GM18502 (cell line): ENCODE data around the gene ZNF669.
"Not testable (repeated sequence)": the region's sequence is repeated elsewhere in the genome, so short reads cannot be mapped to it uniquely, and the experiment has no call there.

ENCODE experiments used
- ATAC-seq: cut with Tn5 transposase; IDR thresholded peaks from one replicate; pipeline ENCODE4 v1.9.1; 2021; ENCODE audit warnings: mild to moderate bottlenecking; ENCODE audit not compliant: unreplicated experiment, poor library complexity

Gene ZNF669

DNA sequence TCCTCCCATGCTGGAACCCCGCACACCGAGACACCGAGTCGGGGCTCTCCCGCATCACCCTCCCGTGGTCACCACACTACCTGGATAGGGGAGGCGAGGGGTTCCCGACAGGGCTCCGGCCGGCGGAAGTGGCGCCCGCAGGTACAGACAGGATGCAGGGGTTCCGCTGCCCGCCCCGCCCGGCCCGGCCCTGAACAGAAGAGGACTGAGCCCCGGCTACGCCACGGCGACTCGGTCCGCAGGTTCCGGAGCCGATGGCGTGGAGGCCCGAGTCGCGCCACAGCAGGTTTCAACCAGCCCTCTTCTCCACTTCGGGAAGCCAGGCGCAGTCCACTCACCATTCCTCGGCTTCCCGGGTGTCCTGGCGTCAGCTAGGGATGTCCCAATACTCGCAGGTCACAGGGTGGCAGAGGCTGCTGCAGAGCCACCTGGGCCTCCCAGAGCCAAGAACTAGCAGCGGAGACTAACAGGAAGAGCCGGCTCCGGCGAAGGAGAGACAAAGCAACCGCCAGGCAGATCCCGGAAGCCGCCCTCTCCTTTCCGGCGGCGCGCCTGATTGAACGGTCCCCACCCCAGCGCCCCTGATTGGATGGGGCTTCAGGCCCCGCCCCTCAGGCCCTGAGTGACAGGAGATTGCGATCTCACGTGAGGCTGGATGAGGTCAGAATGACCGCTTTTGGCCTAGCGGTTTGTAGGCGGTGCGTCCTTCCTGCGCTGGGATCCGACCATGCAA, at the start of gene ZNF669:
Gene ZNF669, minus strand, starts transcription at position 498 of the 733 bp plus-strand sequence. Its CDS starts 157 bp downstream, at position 341.
- ATAC-seq: peak; percentile 100

DNA sequence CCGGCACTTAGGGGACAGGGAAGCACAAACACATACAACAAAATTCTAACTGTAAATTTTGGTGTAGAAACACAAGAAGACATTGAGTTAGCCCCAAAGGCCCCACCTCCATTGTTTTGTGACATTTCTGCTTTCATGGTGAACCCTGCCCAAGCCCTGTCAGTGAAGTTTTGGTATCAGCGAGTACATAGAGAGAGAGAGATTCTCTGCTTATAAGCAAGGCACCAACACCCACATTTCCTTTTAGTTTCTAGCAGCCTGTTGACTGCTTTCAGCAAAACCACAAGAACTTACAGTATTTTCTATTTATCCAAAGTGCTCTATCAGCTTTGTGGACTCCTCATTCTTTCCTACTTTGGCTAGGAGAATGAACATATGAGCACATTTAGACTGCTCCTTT, 43.6 kb upstream of the ZNF669 start:
- no peak for ATAC-seq

GRCh38 chr1:247147120-247147519, 43.0 kb upstream of the ZNF669 start:
- ATAC-seq: not testable (repeated sequence)

- no peak for ATAC-seq
Observed at GRCh38 chr1:247146671-247147070, 42.5 kb upstream of the ZNF669 start.

DNA sequence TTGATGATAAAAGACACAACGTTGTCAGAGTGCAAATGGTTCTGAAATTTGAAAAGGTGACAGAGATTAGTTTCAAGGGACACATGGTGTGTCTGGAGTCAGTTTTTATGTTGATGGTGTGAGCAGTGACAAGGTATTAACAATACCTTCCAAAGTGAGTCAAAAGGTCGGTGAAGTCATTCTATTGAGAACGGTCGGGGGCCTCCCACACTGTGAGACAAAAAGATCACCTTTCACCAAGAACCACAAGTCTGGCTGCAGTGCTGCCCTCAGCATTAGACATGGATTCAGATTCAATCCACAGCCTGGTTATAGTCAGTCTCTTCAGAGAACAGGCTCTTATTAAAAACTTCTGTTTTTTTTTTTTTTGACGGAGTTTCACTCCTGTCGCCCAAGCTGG, 41.1 kb upstream of the ZNF669 start:
- ATAC-seq: no peak

GRCh38 chr1:247139557-247139956, 35.4 kb upstream of the ZNF669 start:
- ATAC-seq: not testable (repeated sequence)

GRCh38 chr1:247131236-247131635, 27.1 kb upstream of the ZNF669 start:
- no peak for ATAC-seq

DNA sequence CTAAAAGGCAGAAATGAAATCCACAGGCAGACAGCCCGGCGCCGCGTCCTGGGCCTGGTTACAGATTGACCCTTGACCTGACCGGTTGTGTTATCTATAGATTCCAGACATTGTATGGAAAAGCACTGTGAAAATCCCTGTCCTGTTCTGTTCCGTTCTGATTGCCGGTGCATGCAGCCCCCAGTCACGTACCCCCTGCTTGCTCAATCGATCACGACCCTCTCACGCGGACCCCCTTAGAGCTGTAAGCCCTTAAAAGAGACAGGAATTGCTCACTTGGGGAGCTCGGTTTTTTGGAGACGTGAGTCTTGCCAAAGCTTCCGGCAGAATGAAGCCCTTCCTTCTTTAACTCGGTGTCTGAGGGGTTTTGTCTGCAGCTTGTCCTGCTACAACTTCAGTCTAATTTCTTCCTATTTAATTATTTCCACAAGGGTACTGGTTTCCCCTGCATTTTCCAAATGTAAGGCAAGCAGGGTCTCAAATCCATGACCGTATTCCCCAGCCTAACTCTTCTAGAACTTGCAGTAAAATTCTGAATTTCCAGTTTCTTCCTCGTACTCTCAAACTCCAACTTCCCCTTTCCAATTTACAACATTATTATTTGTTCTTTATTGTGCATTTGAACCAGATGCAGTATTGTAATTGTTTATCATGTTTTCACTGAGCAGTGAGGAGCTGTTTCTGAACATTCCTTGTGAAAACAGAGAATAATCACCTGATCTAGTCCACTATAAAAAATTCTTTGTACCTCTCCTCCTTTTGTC, 23.5 kb upstream of the ZNF669 start:
- not testable (repeated sequence) for ATAC-seq

DNA sequence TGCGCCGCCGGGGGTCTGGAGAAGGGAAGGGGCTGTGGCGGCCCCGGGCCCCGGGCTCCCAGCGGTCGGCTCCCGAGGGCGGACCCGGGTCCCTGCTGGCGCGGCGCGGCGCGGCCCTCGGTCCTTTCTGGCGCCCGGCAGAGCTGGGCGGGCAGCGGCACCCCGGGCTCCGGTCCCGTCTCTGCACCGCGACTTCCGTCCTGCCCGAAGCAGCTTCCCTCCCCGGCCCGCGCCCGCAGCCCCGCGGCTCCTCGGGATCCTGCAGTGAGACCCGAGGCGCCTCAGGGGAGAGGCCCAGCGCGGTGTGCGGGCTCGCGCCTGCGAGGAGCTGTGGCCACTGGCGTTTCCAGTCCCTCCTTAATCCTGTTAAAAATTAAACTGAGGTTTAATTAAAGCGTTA, 22.4 kb upstream of the ZNF669 start:
- ATAC-seq: peak; percentile 63

- ATAC-seq: peak; percentile 99
Observed at GRCh38 chr1:247126166-247126565, 22.0 kb upstream of the ZNF669 start.

DNA sequence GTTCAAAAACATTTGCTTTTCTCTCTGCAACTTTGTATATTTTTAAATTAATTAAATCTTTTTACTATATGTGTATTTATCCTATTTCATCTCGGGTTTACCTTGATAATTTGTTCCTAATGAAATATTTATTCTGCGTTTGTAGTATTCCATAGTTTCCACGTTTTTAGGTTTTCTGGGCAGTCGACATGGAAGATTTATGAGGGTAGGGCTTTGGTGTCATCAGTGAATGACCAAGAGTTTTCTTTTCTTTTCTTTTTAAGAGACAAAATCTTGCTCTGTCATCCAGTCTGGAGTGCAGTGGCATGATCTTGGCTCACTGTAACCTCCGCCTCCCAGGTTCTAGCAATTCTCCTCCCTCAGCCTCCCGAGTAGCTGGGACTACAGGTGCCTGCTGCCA, 17.2 kb upstream of the ZNF669 start:
- no peak for ATAC-seq

- not testable (repeated sequence) for ATAC-seq
Observed at GRCh38 chr1:247120408-247120668, 16.2 kb upstream of the ZNF669 start.

- ATAC-seq: no peak
Observed at GRCh38 chr1:247119600-247120407, 15.6 kb upstream of the ZNF669 start.

GRCh38 chr1:247118946-247119446, 14.8 kb upstream of the ZNF669 start:
- peak; percentile 53 for ATAC-seq

DNA sequence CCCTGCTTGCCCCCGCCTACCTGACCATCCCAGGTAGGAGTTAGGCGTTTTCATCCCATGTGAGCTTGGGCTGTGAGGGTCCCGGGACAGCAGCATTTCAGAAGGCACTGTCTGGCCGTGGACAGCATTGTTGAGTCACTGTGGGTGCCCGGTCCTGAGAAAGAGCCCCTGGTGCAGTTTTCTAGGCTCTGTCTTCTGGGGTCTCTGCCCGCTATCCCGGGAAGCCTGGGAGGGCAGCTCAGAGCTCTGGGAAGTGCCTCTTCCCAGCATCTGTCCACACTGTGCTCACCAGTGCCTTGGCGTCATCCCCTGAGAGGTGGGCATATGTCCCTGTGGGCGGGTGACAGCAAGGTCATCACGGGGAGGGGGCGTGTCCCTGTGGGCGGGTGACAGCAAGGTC, 11.4 kb upstream of the ZNF669 start:
- ATAC-seq: no peak

- no peak for ATAC-seq
Observed at GRCh38 chr1:247115141-247115510, 11.0 kb upstream of the ZNF669 start.

DNA sequence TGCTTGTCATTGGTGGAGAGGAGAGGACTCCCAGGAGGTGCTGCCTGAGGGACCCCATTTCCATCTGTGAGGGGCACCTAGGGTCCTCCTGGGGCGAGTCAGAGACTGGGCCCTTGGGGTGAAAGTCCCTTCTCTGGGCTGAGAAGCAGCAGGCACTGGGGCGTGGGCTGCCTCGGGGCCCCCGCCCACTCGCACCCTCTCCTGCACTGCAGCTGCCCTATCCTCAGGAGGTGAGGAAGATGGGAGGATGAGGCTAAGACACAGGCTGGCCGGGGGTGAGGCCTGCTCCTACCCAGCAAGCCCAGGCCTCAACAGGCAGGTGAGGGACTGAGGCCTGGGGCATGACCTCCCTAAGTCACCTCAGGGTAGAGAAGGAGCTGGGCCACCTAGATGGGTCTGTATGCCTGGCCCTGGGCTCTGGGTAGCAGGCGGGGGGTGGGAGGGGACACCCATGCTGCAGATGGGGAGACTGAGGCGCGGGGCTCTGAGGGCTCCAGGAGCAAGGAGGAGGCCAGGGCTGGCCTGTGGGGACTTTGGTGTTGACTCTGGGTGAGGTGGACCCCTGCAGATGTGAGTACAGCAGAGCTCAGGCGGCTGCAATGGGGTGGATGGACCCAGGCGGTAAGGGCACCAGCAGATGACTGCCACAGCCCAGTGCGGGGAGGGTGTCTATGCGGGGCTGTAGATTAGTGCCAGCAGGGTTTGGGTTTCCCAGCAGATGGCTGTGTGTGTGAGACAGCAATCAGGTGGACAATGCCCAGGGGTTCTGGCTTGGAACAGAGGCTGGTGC, 10.4 kb upstream of the ZNF669 start:
- no peak for ATAC-seq

DNA sequence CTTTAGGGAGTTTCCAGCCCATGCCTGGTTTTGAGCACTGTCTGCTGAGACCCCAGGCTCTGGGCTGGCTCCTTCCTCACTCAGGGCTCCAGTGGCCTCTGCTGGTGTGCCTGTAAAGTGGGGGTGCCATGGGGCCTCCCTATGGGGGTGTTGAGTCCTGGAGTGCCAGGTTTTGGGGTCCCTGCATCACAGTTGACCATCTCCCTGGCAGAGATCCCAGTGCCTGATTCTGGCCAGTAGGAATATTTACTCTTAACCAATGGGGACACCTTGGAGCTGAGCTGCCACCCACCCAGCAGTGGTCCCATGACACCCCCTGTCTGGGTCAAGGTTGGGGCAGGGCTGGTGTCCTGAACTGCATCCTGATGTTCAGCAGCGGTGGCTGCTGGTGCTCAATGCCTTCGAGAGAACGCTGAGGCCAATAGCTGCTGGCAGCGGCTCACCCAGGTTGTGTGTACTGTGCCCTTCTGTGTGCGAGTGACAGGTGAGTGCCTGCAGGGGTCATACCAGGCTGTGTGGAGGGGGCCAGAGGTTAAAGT, 9.6 kb upstream of the ZNF669 start:
- no peak for ATAC-seq

DNA sequence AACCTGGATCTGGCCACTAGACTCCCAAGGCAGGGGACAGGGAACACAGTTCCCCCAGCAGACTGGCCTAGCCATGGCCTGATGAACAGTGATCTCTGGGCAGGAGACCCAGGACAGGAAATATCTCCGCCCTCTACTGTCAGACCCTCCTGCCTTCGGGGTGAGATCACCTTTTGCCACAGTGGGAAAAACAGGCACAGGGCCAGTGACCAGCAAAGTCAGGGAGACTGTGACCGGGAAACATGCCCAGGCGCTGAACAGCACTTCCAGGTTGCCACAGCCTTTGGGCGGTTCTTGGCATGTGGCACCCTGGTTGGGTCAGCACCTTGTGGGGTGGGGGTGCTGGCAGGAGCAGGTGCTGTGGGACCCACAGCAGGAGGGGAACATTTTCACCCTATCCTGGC, 8.9 kb upstream of the ZNF669 start:
- ATAC-seq: no peak

- no peak for ATAC-seq
Observed at GRCh38 chr1:247112479-247112781, 8.3 kb upstream of the ZNF669 start.
